ENCODE data around the gene PTEN. TPM values are rescaled to one million over a fixed set of nuclear protein-coding genes. Genes with fewer than 3 reads are reported as not detected.

Gene PTEN
- total and polyA plus RNA-seq, 2 donors (not counting 3 experiments of a cell fraction or from before 2014, with no cell fraction given), result 8.0 to 76.9 TPM

GRCh38 chr10:87979847-87980246 is 116.4 kb downstream of the PTEN start:
- H3K4me2 ChIP-seq (ENCODE audit: insufficient read depth, low read length), result no peak overlapping the region
- no peak overlapping the region for H3K27ac ChIP-seq (ENCODE audit: insufficient read depth, low read depth, low read length)
- no peaks in the 10 kb centered on the region for H3K36me3 ChIP-seq (ENCODE audit: control insufficient read depth in 2 of 2, extremely low read depth in 1 of 2, insufficient read depth in 2 of 2, low read length in 2 of 2)
- no TSS peak for BruUV-seq (replicated peaks)
- dilution Hi-C loops (cut with MboI; ENCODE audit: extremely low pct_ligation_motif_present, low sequenced_read_pairs) (no loop called here), intact Hi-C loops (cut with micrococcal nuclease) (no loop called here)
- POLR2A ChIA-PET, result no interaction called here
- FAIRE-seq, result no peak
- no peaks in the 10 kb centered on the region for H3K79me2 ChIP-seq (ENCODE audit: control insufficient read depth, insufficient read depth, low read length)
- H3K9me1 ChIP-seq (replicated peaks; ENCODE audit: control insufficient read depth, extremely low read depth, insufficient read depth, low read length), result no peaks in the 10 kb centered on the region
- no peak overlapping the region for H2AFZ ChIP-seq (ENCODE audit: low read depth, low read length)
- no peak overlapping the region for H3K4me3 ChIP-seq (replicated peaks in 1 of 3; ENCODE audit: insufficient read depth in 1 of 3, low read depth in 1 of 3, low read length in 3 of 3)
- TF ChIP-seq EZH2 (IDR thresholded peaks at IDR 0.05; ENCODE audit: borderline replicate concordance, low read depth, low read length, severe bottlenecking) (no peak), MYC (IDR thresholded peaks at IDR 0.05; ENCODE audit: low read depth, low read length) (no peak), CTCF (IDR thresholded peaks at IDR 0.05; ENCODE audit: extremely low read depth in 1 of 2, insufficient read depth in 1 of 2, low read depth in 1 of 2, low read length in 2 of 2) (no peak), MAX (IDR thresholded peaks at IDR 0.05; ENCODE audit: insufficient read depth, insufficient read length) (no peak), JUN (IDR thresholded peaks at IDR 0.05; ENCODE audit: borderline replicate concordance, insufficient read depth, insufficient read length, low read depth) (no peak), FOS (IDR thresholded peaks at IDR 0.05; ENCODE audit: borderline replicate concordance, insufficient read depth, low read length) (no peak), POLR2A (IDR thresholded peaks at IDR 0.05; ENCODE audit: low read depth, low read length) (no peak), POLR2AphosphoS5 (IDR thresholded peaks at IDR 0.05; ENCODE audit: insufficient read depth, low read depth, low read length) (no peak), GATA2 (IDR thresholded peaks at IDR 0.05; ENCODE audit: insufficient read depth, insufficient read length, low read depth, low read length) (no peak)
- no peaks in the 10 kb centered on the region for H4K20me1 ChIP-seq (replicated peaks; ENCODE audit: control insufficient read depth, extremely low read depth, insufficient read depth, low read length)
- H3K9ac ChIP-seq (replicated peaks; ENCODE audit: extremely low read depth, insufficient read depth, low read length), result no peak overlapping the region
- no peaks in the 10 kb centered on the region for H3K4me1 ChIP-seq (ENCODE audit: control insufficient read depth, extremely low read depth, insufficient read depth, low read length)
- CTCF ChIA-PET, result interaction anchor here (0.9 to 1.1 kb wide), 2 partner anchors 26 to 31 kb away, joined by 3 read pairs; no protein-coding TSS in a partner anchor
- DNase-seq (ENCODE audit: low read depth, low spot score), result no peak
- no peaks in the 10 kb centered on the region for H3K9me3 ChIP-seq (replicated peaks; ENCODE audit: control insufficient read depth, insufficient read depth, low read length)
- no peaks in the 10 kb centered on the region for H3K27me3 ChIP-seq (ENCODE audit: control insufficient read depth in 2 of 2, insufficient read depth in 2 of 2, low read length in 2 of 2)
